NCI-H2029 (cell line): ENCODE results near the gene MEIOB.
"Not testable (repeated sequence)": the region's sequence is repeated elsewhere in the genome, so short reads cannot be mapped to it uniquely, and the experiment has no call there.

Experiments
- DNase-seq: peaks from one replicate; lab custom pipeline; 2025; lab: John Stamatoyannopoulos, UW

The MEIOB gene

DNA sequence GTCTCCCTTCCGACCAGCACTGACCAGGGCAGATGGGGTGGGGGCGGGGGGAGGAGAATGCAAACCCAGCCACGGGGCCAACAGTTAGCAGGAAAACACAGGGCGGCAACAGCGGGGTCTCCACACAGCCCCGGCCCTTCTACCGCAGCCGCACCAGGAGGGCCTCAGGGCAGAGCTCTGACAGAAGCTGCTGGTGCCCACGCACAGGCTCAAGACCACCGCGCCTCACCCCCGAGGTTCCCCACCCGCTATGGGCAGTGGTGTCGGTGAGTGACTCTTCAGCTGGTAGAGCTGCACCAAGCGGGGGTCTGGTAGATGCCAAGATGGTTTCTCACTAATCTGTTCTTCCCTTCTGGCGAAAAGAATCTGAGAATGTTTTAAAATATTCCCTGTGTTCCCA is 61.4 kb downstream of the MEIOB start:
- no peak for DNase-seq

DNA sequence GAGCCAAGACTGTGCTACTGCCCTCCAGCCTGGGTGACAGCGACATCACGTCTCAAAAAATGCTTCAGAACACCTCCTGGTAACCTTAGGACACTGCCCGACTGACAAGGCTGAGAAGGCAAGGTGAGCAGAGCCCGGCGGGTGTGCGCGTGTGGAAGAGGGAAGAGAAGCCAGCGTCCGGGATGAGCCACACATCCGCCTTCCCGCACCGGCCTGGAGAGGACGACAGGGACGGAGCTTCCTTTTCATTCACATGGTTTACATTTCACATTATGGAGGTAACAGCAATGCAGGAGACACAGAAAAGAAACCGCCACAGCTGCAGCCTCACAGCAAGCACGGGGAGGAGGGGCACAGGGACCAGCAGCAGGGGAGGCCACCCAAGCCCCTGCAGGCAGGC is 61.9 kb downstream of the MEIOB start:
- DNase-seq: no peak

DNA sequence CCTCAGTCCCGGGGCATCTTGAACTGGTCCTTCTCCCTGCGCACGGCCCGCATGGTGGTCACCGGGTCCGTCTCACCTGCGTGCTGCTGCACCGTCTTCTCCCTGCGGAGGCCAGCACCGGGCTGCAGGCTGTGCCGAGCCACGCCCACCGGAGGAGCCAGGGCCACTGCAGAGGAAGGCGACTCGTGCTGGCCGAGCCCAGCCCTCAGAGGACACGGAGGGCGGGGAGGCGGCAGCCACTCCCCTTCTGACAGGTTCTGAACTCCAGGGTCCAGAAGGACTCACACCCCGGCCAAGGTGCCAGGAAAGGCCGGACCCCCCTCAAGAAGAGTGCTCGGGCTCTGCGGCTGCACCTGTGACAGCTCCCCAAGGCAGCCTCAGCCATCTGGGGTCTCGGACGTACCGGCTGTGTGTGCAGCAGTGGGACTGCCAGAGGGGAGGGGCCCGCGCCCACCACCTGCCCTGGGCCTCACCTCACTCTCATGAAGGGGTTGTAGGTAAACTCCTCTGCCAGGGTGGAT is 62.6 kb downstream of the MEIOB start:
- no peak for DNase-seq

DNA sequence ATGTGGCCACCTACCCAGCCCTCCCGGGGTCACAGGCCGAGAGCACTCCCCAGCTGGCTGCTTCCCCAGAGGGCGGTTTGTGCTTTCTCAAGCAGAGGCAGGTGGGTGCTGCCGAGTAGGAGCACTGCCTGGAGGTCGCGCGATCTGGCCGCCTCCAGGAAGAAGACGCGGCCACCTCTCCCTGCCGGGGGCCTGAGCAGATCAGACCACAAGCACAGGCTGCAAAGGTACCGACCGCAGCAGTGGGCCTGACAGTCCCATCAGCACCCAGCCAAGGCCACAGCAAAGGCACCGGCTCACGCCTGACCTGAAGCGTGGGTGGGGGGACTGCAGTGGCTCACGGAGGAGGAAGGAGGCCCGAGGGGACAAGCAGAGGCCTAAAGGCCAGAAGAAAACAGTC is 63.3 kb downstream of the MEIOB start:
- no peak for DNase-seq

DNA sequence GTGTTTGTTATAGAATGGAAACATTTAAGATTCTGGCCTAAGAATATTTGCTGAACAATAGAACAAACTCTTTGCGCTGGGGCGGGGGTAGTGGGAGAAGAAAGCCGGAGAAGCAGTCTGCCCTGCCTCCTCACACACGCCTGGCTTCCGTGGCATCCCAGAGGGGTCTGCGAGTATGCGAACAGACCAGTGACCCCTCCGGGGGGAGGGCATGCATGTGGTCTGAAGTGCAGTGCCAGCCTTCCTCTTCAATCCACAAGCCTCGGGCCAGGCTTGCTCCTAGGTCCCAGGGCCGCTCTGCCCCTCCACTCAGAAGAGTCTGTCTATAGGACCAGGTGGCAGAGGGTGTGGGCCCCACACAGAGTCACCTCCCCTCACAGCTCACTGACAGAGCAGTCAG is 64.3 kb downstream of the MEIOB start:
- DNase-seq: no peak

DNA sequence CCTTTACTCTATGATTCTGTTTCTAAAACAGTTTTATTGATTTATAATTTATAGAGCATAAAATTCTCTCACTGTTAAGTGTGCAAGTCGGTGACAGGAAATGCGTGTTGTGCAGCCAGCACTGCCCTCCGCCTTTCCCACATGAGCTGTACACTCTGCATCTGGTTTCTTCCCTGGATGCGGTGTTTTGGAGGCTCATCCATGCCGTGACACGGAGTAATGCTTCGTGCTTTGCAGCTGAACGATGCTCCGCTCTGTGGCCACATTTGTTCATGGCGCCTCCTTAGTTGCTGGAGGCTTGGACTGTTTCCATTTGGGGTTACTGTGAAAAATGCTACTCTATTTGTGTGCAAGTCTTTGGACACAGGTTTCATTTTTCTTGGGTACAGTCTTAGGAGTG is 71.3 kb downstream of the MEIOB start:
- no peak for DNase-seq

DNA sequence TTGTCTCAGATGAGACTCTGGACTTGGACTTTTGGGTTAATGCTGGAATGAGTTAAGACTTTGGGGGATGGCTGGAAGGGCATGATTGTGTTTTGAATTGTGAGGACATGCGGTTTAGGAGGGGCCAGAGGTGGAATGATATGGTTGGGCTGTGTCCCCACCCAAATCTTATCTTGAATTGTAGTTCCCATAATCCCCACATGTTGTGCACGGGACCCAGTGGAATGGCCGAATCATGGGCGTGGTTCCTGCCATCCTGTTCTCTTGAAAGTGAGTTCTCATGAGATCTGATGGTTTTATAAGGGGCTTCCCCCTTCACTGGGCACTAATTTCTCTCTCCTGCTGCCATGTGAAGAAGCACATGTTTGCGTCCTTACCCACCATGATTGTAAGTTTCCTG is 72.7 kb downstream of the MEIOB start:
- not testable (repeated sequence) for DNase-seq

DNA sequence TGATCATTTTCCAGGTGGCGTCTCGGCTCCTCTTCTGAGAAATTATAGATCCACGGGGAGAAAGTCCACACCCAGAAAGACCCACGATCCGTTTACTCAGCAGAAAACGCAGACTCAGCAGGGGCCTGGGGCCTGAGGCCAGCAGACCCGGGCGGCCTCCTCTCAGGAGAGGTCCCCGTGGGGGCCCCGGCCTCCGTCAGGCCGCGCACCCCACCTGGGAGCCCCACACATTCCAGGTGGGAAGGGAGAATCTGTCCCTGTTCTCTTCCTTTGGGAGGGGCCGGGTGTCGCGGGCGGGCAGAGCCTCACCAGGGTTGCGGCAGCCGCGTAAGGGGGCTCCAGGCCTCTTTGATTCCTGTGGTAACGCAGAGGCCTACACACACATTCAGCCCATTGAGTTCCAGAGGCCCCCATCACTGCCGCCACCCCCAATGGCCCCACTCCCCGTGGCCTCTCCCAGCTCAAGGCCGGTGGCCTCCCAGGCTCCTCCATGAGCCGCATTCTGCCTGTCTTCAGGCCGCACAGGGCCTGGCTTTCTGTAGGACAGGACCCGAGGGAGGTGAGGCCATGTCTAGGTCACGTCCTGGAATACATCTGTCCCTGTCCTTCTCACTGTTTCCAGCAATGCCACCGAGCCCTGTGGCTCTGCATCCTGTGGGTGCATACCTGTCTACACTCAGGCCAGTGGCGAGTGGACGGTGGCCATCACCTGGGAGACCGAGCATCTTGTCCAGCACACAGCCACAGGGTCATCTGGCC is 76.9 kb downstream of the MEIOB start:
- no peak for DNase-seq

DNA sequence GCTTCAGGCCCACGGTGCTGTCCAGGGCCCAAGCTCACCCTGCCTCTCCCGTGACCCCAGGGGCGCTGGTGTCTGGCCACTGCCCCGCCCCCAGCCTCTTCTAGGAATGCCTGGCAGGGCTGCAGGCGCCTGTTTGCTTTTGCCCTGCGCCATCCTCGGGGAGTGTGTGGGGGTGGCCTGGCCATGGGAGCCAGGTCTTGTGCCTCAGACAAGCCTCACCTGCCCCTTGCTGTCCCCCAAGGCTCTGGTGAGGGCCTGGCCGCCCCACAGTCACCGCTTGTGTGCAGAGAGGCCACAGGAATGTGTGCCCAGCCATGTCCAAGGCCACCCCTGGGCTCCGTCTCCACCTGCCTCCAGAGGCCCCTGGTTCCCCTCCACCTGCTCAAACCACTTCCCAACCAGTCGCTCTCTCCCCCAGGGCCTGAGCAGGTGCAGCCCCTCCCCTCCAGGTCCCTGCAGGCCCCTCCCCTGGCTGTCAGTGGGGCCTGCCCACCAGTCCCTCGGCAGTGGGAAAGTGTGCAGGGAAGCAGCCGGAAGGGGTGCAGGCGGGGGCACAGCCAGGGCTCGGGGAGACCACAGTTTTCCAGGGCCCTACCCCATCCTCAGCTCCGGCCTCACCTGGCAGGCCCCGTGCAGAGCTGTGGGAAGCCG is 77.6 kb downstream of the MEIOB start:
- DNase-seq: no peak

DNA sequence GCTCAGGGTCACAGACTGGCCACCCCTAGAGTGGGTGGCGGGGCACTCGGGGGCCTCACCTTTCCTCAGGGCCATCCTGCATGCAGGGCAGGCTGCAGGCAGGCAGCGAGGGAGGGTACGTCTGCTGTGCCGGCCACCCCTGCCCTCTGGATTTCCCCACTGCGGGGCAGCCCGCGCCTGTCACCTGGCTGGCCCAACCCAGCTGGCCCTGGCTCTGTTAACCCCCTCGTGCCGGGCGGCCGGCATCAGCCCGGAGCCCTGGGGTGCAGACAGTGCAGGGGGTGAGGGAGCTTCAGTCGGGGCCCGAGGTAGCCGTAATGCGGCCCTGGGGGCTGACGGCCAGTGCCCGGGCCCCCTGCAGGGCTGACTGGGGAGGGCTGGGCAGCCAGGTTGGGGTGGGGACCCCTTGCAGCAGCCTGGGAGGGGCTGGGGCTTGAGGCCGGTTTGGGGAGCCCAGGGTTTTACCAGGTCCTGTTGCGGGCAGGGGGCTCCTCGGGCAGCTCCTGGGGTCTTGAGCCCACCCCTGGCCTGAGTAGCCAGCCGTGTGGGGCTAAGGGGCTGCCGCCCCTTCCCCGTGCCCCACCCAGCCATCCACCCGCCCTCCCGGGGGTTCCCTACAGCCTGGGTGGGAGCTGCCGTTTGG is 78.3 kb downstream of the MEIOB start, which contains the start of gene IGFALS:
Gene IGFALS (minus strand): TSS at position 128 of the 643 bp plus-strand sequence. CDS start 53 bp downstream, at position 75.
- DNase-seq: no peak

DNA sequence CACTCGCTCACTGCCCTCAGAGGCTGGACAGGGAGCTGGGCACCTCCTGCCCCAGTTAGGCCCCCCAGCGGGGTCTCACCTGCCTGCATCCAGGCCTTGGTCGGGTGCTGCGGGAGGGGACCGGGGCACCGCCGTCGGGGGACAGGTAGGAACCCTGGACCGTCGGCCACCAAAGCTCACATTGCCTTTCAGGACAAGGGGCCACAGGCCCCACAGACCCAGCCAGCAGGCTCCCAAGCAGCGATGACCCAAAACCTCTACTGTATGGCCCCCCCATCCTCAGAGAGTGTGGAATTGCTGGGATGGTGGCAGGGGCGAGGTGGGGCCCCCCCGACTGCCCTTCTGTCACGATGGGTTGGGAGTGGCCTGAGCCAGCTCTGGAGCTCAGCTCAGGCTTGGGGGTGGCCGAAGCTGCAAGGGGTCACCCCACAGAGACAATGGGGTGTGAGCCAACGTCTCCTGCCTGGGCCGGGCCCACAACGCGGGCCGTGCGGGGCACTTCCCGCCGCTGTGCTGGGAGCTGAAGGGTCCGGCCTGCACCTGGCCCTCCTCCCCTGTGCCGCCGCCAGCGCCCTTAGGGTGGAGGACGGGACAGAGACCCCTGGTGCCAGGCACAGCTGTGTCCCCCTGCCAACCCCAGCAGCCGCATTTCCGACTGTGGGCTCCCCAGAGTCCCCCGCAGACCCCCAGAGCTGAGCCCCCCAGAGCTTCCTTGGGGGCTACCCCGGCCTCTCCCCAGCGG is 79.0 kb downstream of the MEIOB start:
- no peak for DNase-seq

DNA sequence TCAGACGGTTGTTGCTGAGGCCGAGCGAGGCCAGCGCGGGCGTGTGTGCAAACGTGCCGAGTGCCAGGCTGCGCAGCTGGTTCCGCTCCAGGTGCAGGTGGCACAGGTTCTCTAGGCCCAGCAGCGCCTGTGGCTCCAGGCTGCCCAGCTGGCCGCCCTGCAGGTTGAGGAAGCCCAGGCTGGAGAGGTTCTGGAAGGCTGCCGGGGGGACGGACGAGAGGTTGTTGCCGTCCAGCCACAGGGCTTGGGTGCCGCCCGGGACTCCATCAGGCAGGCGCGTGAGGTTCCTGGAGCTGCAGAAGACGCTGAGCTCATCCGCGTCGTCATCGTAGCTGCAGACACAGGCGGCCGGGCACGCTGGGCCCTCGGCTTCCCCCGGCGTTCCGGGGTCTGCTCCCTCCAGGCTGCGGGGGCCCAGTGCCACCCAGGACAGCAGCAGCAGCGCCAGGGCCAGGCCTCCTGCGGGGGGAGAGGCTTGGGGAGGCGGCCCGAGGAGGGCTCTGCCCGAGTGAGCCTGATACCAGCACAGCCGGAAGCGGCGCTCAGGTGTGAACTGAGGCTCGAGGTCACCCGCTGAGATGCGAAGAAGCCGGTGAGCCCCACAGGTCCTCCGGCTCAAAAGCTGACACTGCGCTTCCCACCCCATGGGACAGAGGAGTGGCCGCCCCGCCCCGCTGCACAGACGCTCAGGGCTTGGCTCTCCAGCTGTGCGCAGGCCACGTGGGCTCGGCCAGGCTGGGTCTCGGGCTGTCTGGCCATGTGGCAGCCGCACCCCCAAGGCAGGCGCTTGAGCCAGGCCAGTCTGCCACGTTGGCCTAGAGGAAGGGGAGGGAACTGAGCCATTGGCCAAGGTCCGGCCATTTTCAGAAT is 79.8 kb downstream of the MEIOB start:
- DNase-seq: no peak

DNA sequence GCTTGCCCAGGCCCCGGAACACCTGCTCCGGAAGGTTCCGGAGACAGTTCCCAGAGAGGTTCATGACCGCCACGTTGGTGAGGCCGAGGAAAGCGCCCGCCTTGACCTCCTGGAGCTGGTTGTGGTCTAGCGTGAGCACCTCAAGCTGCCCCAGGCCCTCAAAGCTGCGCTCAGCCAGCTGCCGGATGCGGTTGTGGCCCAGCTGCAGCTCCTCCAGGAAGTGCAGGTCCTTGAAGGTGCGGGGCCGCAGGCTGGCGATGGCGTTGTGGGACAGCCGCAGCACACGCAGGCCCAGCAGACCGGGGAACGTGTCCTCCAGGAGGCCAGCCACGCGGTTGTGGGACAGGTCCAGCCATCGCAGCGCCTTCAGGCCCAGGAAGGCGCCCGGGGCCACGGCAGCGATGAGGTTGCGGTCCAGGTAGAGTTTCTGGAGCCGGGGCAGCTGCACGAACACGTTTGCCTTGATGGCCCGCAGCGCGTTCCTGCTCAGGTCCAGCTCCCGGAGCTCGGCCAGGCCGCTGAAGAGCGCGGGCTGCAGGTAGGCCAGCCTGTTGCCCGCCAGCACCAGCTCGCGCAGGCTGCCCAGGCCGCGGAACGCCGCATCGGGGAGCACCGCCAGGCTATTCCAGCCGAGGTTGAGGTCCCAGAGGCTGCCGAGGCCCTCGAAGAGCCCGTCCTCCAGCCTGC is 80.6 kb downstream of the MEIOB start:
- DNase-seq: no peak

DNA sequence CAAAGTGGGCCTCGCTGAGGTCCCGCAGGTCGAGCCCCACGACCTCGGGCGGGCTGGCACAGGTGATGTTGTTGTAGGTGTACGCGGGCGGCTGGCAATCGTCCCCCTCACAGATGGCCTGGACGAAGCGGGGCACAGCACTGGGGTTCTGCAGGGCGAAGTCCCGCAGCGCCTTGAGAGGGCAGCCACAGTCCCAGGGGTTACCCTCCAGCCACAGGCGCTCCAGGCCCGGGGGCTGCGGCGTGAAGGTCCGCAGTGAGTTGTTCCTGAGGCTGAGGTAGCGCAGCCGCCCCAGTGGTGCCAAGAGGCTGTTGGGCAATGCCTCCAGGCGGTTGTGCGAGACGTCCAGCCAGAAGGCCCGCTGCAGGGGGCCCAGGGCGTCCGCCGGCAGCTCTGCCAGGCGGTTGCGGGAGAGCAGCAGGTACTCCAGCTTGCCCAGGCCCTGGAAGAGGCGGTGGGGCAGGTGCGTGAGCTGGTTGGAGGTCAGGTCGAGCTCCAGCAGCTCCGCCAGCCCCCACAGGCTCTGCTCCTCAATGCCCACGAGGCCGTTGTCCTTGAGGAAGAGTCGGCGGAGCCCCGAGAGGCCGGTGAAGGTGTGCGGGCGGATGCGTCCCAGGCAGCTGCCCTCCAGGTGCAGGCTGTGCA is 81.2 kb downstream of the MEIOB start:
- no peak for DNase-seq

DNA sequence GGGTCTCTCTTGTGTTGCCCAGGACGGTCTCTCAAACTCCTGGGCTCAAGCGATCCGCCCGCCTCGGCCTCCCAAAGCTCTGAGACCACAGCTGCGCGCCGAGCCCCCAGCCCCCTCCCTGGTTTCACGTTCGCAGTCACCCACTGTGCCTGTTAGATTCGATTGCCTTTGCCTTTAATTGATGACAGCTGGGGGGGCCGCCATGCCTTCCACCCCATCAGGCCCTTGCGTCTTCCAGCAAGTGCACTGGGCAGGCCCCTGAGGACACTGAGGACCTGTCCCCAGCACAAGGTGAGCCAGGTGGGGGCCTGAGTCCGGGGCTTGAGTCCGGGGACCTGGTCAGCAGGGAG is 81.7 kb downstream of the MEIOB start:
- DNase-seq: no peak

DNA sequence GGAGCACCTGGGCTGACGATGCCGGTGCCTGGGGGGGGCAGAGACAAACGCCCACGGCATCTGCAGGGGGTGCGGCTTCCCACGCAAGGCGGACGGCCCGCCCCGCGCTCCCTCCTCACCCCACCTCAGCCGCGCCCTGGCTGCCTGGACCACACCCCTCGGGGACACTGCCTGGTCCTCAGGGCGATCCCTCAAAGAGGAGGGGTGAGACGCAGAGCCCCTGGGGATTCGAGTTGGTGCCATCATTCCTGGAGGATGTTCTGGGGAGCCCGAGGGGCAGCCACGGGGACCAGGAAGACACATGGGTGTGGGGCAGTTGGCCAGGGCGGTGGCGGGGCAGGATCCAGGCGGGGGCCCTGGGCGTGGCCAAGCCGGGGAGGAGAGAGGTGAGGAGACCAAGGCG is 82.3 kb downstream of the MEIOB start:
- DNase-seq: no peak

DNA sequence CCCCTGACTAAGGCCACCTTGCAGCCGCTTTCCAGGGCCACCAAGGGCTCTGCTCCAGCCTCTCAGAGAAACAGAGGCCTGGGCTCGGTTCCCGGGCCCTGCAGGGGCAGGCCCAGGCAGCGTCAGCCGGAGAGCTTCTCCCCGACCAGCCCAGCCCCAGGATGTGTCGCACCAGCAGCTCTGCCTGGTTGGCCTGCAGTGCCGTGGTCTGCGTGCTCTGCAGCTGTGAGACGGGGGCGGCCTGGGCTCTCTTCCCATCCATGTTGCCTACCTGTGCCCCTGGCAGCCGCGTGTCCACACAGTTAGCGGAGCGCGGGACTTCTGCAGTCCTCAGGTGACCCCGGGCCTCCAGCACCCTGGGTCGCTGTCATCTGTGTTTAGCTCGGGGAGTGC is 83.3 kb downstream of the MEIOB start:
- DNase-seq: no peak

DNA sequence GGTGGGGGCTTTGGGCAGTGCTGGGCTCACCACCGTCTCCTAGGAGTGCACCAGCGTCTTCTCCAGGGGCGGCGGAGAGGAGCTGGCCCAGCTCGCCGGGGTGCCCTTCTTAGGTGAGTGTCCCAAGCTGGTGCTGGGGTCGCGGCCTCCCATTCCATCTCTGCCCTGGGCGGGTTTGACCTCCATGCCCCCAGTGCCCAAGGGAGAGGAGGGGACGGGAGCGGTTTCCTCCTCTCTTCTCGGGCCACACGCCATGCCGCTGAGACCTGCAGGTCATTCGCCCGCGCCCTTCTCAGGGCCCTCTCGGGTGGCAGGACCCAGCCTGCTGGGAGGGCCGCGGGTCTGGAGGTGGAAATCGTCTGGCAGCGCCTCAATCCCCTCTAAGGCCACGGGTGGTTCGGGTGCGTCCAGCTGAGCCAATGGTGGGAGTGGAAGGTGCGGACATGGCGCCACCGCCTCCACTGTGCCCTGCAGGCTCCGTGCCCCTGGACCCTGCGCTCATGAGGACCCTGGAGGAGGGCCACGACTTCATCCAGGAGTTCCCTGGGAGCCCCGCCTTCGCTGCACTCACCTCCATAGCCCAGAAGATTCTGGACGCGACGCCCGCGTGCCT is 83.8 kb downstream of the MEIOB start:
- DNase-seq: no peak

DNA sequence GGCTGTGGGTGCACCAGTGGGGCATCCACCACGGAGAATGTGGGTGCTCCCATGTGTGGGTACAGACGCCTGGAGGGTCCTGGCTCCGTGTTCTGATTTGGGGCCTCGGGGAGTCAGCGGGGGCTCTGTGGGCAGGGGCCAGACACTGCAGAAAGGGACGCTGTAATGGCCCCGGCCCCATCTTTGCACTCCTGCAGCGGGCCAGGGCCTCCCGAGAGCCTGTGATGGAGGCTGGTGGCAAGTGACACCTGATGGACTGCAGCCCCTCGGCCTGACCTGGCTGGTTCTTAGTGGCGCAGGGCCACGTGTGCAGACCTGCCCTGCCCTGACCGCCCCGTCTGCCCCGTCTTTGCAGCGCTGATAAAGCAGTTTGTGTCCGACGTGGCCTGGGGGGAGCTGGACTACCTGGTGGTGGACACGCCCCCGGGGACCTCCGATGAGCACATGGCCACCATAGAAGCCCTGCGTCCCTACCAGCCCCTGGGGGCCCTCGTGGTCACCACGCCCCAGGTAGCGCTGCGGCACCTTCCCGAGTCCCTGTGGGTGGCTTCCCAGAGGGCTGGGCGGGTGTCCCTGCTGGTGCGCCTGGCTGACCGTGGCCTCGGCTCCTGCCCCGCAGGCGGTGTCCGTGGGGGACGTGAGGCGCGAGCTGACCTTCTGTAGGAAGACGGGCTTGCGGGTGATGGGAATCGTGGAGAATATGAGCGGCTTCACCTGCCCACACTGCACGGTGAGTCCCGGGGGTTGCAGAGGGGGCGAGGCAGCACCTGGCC is 84.5 kb downstream of the MEIOB start:
- DNase-seq: no peak
